ENCODE results near the gene TBC1D16.
"Not testable (repeated sequence)": the region's sequence is repeated elsewhere in the genome, so short reads cannot be mapped to it uniquely, and the experiment has no call there.

Gene TBC1D16

GRCh38 chr17:80002690-80003490 is 32.8 kb downstream of the TBC1D16 start:
- no peak for DNase-seq

DNA sequence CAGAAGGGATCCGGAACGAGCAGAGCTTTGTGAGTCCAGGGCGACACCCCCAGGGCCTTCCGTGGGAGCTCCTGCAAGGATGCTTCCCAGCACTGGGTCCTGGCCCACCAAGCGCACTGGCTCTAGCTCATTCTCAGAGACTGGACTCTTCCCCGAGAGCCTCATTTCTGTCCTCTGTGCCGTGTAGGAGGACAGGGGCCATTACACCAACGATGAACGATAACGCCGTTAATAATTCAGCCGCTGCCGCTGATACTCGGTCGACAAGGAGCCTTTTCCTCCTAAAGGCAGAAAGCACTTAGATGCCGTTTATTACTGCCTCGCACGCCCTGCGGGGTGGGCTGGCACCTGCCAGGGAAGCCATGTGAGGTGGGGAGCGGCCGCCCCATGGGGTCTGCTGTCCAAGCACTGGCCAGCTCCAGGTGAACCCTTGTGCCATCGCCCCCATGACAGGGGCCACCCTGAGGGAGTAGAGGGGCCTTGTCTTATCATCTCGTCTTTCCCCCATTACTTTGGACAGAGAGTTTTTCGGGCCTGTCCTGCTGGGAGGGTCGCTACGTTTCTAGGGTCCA is 33.5 kb downstream of the TBC1D16 start:
- no peak for DNase-seq

- DNase-seq = no peak
Measured at GRCh38 chr17:80000981-80001775, 34.5 kb downstream of the TBC1D16 start.

DNA sequence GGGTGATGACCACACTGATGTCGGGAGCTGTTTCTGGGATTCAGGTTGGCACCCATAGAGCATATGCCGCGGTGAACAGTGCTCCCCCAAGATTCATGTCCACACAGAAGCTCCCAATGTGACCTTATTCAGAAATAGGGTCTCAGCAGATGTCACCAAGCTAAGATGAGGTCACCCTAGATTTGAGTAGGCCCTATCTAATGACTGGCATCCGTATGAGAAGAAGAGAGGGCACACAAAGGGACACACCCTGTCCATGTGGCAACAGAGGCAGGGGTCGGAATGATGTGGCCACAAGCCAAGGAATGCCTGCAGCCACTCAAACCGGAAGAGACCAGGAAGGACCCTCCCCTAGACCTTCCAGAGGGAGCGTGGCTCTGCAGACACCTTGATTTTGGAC is 35.5 kb downstream of the TBC1D16 start:
- no peak for DNase-seq

- no peak for DNase-seq
Measured at GRCh38 chr17:79997011-79997660, 38.5 kb downstream of the TBC1D16 start.

- no peak for DNase-seq
Measured at GRCh38 chr17:79996291-79996690, 39.4 kb downstream of the TBC1D16 start.

- DNase-seq = no peak
Measured at GRCh38 chr17:79995696-79996095, 40.0 kb downstream of the TBC1D16 start.

DNA sequence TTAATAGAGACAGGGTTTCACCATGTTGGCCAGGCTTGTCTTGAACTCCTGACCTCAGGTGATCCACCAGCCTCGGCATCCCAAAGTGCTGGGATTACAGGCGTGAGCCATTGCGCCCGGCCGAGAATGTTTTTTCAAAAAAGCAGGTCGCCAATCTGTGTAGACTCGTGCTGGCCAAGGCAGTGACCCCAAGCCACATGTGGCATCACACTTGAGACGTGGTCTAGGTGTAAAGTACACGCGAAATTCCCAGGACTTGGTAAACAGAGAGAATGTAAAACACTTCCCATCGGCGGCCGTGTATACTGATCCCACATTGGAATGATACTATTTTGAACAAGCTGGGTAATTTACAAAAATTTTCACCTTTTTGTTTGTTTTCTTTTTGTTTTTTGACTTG is 41.1 kb downstream of the TBC1D16 start:
- DNase-seq = no peak

DNA sequence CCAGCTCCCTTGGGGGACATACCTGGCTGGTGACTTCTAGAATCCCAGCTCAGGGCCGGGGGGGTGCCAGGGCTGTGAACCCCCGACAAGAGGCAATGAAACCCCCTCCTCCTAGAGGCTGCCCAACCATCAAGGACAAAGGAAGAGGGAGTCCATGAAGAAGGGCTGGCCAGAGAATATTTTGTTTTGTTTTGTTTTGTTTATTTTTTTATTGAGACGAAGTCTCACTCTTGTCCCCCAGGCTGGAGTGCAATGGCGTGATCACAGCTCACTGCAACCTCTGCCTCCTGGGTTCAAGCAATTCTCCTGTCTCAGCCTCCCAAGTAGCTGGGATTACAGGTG is 41.5 kb downstream of the TBC1D16 start:
- DNase-seq = not testable (repeated sequence)

DNA sequence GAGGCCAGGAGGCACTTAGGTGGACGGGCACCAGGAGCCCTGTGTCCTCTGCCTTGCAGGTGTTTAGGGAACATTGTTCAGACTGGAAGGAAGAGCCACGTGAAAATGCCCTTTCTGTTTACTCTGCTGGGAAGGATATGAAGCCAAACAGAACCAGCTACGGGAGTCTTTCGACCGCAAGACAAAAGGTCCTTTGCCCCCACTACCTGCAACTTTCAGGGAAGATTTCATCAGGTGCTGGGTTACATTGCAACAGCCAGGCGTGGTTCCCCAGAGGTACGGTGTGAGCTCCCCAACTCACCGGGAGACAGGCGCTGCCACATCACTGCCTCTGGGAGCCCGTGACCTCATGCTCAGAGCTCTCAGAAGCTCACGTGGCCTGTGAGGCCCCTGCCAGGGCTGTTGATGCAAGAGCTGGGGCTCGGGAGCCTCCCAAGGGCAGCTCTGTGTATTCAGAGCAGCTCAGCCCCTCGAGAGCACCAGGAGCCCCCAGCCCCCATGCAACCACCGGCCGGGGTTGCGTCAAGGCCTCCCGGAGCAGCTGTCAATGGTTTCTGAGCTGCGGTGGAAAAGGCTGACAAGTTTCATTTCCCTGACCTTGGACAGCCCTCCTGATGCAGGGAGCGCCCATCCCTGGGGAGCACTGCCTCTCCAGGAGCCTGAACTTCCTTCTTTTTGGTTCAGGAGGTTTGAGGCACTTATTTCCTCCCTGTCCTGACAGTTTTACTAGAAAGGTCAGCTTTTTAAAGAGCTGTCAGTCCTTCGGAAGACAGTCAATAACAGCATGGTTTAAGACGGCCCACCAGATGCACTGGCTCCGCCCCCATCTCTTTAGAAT is 42.1 kb downstream of the TBC1D16 start:
- peak; percentile 91 for DNase-seq

DNA sequence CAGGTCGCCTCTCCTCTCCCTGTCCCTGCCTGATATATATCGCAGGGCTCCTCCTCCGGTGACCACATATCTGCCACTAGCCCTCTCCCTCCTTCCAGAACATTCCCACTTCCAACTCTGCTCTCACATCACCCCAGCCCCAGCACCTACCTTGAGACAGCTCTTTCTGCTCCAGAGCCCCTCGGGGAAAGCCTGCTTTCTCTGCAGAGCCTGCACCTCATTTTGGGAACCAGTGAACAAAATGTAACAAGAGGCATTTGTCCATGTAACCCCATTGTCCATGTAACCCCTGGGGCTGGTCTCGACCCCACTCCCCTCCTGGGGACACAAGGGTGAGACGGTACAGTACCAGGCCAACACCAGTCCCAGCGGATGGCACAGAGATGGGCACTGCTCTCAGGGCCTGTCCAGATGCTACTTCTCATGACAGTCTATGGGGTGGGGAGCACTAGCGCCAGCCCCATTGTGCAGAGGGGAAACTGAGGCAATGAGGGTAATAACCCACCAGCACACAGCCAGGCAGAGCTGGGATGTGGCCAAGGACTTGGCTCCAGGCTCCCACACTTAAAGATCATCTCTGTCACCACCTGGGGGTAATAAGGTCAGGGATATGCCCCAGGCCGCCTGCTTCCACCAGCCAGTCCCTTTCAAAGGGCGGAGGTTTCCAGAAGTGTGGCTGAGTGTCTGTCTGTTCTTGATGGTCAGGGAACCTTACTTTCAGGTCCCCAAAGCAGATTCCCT is 42.9 kb downstream of the TBC1D16 start:
- DNase-seq = no peak

DNA sequence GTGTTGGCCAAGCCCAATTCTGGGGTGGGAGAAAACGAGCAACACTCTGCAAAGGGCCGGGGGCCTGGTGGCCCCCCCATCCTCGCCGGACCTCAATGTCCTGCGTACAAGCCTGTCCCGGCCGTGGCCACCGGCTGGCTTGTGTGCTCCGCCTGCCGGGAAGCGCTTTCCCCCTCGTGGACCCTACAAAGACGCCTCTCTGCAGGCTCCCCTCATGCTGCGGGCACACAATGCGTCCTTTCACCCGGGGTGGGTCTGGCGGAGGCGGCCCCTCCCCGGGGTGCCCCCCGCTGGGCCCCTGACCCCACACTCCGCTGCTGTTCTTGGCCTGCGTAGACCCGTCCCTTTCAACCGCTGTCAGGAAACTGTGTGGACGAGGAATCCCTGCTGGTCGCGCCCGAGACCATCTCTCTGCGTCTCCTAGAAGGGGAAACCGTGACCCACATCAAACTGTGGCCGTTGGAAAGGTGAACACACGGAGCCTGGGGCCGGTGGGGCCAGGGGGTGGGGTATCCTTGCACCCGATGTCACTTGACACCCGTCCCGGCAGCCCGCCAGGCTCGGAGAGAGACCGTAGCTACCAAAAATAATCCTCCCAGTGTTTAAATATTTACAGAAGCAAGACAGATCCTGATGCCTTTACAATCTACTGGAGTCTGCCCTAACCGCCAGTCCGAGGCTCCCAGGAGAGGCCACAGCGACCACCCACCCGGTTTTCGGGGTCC is 43.6 kb downstream of the TBC1D16 start:
- DNase-seq = peak; percentile 23

DNA sequence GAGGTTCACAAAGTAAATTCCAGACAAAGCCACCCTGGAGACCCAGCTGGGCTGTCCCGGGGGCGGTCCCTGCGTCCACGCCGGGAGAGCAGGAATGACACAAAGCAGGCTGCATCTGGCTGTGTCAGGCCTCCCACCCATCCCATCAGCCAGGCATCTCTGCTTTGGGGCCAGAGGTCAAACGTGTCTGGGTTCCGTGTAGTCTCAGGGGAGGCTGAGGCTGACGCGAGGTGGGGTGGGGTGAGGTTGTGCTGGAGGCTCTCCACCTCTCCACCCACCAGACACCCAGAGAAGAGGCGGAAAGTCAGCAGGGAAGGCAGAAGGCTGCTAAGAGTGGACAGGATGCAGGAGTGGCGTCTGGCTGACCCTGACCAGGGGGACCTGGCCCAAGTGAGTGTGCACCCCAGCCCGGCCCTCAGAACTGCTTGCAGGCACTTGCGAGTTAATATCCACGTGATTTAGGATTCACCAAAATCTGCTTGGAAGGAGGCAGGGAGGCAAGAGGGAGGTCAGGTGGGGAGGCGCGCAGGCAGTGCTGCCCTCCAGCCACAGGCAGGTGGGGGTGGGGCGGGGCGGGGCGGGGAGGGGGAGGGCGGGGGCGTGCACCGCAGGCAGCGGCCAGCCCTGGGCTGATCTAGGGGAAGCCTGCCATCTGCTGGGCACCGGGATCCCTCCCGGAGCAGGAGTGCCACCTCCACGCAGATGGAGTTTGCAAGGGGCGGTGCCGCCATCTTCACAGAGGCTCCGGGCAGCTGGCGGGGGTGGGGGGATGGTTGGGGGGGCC is 44.3 kb downstream of the TBC1D16 start:
- DNase-seq = peak; percentile 85

DNA sequence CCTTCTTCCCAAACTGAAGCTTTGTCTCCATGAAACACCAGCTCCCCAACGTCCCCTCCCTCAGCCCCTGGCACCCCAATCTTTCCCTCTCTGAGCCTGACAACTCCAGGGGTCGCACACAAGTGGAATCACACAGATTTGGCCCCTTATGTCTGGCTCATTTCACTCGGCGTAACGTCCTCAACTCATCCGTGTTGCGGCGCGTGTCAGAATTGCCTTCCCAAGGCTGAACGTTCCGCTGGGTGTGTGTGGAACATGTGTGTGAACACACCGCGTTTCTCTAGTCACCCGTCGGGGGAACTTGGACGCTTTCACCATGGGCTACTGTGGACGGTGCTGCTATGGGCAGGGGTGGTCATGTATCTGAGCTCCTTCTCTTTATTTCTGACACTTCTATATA is 45.0 kb downstream of the TBC1D16 start:
- DNase-seq = no peak

DNA sequence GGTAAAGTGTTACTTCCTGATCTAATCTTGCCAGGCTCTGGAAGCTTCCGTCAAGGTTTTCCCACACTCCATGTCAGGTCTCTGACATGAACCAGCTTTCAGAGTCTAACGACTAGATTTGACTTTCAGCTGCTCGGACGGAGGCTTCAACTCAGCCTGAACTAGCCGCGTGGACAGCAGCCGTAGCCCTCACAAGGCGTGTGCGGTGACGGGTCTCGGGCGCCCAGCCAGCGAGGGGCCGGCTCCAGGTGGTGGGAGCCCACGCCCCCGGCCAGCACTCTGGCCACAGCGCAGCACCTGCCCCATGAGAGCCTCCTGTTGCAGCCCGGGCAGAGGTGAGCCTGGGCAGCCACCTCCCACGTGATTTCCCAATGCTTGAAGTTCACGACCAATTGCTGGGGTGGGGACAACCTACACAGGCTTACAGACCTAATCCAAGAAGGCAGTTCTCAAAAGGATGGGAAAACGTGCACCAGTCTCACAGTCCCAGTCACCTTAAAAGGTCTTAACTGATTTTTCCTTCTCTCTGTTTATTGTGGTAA is 45.5 kb downstream of the TBC1D16 start:
- DNase-seq = no peak

DNA sequence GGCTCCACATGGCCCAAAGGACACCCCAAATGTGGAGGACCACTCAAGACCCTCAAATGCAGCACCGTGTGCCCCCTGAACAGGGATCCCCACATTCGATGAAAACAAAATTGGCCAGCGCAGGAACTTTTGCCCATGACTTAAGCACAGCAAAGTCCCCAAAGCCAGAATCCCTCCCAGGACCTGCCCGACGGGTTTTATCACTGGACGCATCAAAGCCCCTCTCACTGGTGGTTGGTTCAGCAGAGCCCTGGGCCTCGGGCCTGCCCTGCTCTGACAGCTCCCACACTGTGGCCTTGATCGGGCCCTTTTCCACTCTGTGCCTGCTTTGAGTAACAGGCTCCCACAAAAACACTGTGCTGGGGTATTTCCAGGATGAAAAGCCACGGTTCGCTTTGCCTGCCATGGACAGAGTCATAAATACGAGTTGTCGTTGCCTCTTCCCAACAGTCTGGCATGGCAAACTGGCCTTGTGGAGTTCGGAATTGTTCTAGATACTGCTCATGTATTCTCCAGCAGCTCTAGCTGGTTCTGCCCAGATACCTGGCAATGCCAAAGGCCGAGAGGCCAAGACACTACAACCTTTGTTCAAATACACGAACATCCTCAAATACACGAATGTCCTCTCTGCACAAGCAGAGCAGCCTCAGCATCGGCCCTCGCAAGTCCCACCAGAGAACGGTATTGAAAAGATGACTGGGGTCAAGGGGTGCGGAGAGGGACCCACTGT is 46.4 kb downstream of the TBC1D16 start:
- no peak for DNase-seq

- no peak for DNase-seq
Measured at GRCh38 chr17:79988185-79988971, 47.3 kb downstream of the TBC1D16 start.

GRCh38 chr17:79987935-79988184 is 47.8 kb downstream of the TBC1D16 start:
- no peak for DNase-seq
